MCF 10A (cell line): Measurements from ENCODE around the gene GNG4. TPM values are rescaled to one million over a fixed set of nuclear protein-coding genes. Genes with fewer than 3 reads are reported as not detected.
A peak's percentile ranks its signal among the peaks of the same experiment; 100 is the strongest.

Experiments used
- BruUV-seq: library from RNA; stranded (reverse); fragments of 400-500 nt; replicated peaks from 2 replicates; lab custom pipeline; 2021; lab: Mats Ljungman, UMichigan
- CTCF ChIA-PET: fragments of 300-600 bp; sonication (Branson Sonifier 250); formaldehyde crosslinking; extraction: SDS; loops from one replicate; lab custom pipeline; 2021; ENCODE audit warnings: antibody characterized with exemption, inconsistent platforms; lab: Yijun Ruan, JAX
- POLR2A ChIA-PET: fragments of 300-600, 350-650 bp; sonication (Branson Sonifier 250); formaldehyde crosslinking; extraction: SDS; loops from one replicate; lab custom pipeline; 2020; ENCODE audit warnings: antibody characterized with exemption, inconsistent platforms; lab: Yijun Ruan, JAX
- DNase-seq: peaks from one replicate; pipeline ENCODE4 v3.0.0-alpha.2; 2018; ENCODE audit not compliant: unreplicated experiment
- H3K27ac Mint-ChIP-seq: one replicate; pipeline ENCODE4 v1.8.0; 2022; ENCODE audit warnings: mild to moderate bottlenecking, low read depth, mixed read lengths; ENCODE audit not compliant: unreplicated experiment
- H3K27me3 Mint-ChIP-seq: one replicate; pipeline ENCODE4 v1.8.0; 2022; ENCODE audit warnings: mixed read lengths; ENCODE audit not compliant: insufficient read depth, unreplicated experiment
- H3K36me3 Mint-ChIP-seq: one replicate; pipeline ENCODE4 v1.8.0; 2022; ENCODE audit warnings: mild to moderate bottlenecking, moderate library complexity, mixed read lengths; ENCODE audit not compliant: insufficient read depth, unreplicated experiment
- H3K4me1 Mint-ChIP-seq: one replicate; pipeline ENCODE4 v1.8.0; 2022; ENCODE audit warnings: mixed read lengths; ENCODE audit not compliant: insufficient read depth, unreplicated experiment
- H3K4me3 Mint-ChIP-seq: one replicate; pipeline ENCODE4 v1.8.0; 2022; ENCODE audit warnings: mild to moderate bottlenecking, moderate library complexity, mixed read lengths; ENCODE audit not compliant: unreplicated experiment
- H3K9me3 Mint-ChIP-seq: one replicate; pipeline ENCODE4 v1.8.0; 2022; ENCODE audit warnings: mixed read lengths; ENCODE audit not compliant: unreplicated experiment
- intact Hi-C: fragments of 100-400 bp; cut with micrococcal nuclease; formaldehyde crosslinking; loops from 2 replicates; pipeline ENCODE4 v1.14.1; 2022
- total RNA-seq: library from RNA; stranded (reverse); gene quantifications from 2 replicates; pipeline ENCODE4 v1.2.3, GENCODE V29; 2022
- TF ChIP-seq, protein P1 (sequence below): fragments of 200-600 bp; IDR thresholded peaks from one replicate; pipeline ENCODE4 v1.8.0; 2022; ENCODE audit warnings: antibody characterized with exemption, mild to moderate bottlenecking; ENCODE audit not compliant: unreplicated experiment

Gene GNG4
- total RNA-seq, 1 experiment from 2014 or later = 3.0 TPM

DNA sequence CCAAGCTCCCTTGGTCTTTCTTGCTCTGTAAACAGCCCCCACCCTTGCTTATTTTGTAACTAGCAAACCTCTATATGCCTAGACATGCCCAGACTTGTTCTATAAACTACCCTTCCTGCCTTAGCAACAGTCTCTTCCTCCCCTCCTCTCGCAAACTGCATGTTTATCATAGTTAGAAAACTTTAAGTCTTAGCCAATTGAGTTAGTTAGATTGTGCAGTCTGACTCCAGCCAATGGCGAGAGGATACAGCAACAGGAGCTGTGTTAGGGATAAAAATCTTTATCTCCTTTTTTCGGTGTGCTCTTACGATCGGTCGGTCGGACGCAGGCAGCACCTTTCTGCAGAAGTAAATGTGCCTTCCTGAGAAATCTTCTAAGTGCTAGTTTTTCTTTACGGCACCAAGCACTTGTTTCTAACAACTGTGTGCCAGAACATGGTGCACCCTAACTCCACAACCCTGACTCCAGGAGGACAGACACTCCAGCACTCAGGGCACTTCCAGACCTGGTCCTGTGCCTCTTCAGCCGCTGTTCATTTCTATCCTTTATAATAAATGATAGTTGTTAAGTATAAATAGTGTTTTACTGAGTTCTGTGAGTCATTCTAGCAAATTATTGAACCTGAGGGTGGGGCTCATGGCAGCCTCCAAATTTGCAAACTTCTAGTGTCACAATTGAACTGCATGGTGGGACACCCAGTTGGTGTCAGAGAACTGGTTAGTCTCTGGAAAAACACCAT is 25.7 kb upstream of the GNG4 start:
- Mint-ChIP-seq H3K4me3 (no peak overlapping the region), H3K9me3 (peaks cover 46% of the 10 kb centered on the region), H3K27ac (peak overlapping the region; percentile 87), H3K36me3 (peaks cover 35% of the 10 kb centered on the region), H3K4me1 (peaks cover 6% of the 10 kb centered on the region), H3K27me3 (no peaks in the 10 kb centered on the region)
- ChIA-PET POLR2A (interaction anchor here (1.1 kb wide), 1 partner anchor 34 kb away, joined by 4 read pairs; no protein-coding TSS in a partner anchor), CTCF (interaction anchor here (0.6 to 0.7 kb wide), 2 partner anchors 107 to 579 kb away, joined by 3 to 5 read pairs; no protein-coding TSS in a partner anchor)
- DNase-seq = peak; percentile 65
- intact Hi-C loops = no loop called here
- BruUV-seq = no TSS peak
- TF ChIP-seq, protein P1, sequence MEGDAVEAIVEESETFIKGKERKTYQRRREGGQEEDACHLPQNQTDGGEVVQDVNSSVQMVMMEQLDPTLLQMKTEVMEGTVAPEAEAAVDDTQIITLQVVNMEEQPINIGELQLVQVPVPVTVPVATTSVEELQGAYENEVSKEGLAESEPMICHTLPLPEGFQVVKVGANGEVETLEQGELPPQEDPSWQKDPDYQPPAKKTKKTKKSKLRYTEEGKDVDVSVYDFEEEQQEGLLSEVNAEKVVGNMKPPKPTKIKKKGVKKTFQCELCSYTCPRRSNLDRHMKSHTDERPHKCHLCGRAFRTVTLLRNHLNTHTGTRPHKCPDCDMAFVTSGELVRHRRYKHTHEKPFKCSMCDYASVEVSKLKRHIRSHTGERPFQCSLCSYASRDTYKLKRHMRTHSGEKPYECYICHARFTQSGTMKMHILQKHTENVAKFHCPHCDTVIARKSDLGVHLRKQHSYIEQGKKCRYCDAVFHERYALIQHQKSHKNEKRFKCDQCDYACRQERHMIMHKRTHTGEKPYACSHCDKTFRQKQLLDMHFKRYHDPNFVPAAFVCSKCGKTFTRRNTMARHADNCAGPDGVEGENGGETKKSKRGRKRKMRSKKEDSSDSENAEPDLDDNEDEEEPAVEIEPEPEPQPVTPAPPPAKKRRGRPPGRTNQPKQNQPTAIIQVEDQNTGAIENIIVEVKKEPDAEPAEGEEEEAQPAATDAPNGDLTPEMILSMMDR = no peak

DNA sequence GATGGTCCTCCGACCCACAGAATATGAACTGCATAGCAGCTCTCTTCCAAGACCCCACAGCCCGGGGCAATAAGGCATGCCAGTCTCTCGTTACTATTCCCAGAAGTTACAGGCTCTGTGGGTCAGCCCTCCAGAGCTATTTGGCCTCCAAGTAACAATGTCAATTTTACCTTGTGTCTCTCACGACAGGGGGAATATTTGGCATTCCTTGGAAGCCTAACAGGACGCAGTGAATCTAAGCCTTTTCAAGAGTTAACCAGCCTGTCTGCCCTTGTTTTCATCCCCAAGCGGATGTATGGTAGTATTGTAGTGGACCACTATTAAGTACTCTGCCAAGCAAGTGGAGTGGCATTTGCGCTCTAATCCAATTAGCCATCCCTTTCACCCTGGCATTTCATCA is 24.4 kb upstream of the GNG4 start:
- intact Hi-C loops = no loop called here
- TF ChIP-seq, protein P1 = no peak
- no TSS peak for BruUV-seq
- CTCF ChIA-PET = interaction anchor here (0.7 kb wide), 1 partner anchor 59 kb away, joined by 6 read pairs; no protein-coding TSS in a partner anchor
- Mint-ChIP-seq H3K27me3 (no peaks in the 10 kb centered on the region), H3K4me1 (peaks cover 6% of the 10 kb centered on the region), H3K4me3 (no peak overlapping the region), H3K9me3 (peaks cover 53% of the 10 kb centered on the region), H3K27ac (peak overlapping the region; percentile 87), H3K36me3 (peaks cover 40% of the 10 kb centered on the region)
- no peak for DNase-seq
- POLR2A ChIA-PET = interaction anchor here (0.6 to 1.1 kb wide), 3 partner anchors 16 to 168 kb away, joined by 3 to 4 read pairs (median 4); no protein-coding TSS in a partner anchor

DNA sequence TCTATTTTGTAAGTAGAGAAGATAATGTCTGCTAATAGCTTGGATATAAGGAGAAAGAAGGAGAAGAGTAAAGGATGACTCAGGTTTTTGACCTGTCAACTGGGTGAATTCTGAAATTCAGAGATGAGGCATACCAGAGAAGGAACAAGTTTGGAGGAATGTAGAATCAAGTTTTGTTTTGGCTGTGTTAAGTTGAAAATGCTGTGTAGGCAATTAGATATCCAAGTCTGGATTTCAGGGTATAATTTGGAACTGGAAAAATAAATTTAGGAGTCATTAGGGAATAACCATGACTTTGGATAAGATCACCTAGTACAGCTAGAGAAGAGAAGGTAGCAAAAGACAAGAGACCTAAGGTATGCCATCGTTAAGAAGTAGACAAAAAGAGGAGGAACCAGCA is 22.4 kb upstream of the GNG4 start:
- CTCF ChIA-PET = no interaction called here
- Mint-ChIP-seq H3K9me3 (peaks cover 53% of the 10 kb centered on the region), H3K27ac (peak overlapping the region; percentile 0), H3K4me3 (no peak overlapping the region), H3K27me3 (no peaks in the 10 kb centered on the region), H3K4me1 (peaks cover 6% of the 10 kb centered on the region), H3K36me3 (peaks cover 40% of the 10 kb centered on the region)
- no peak for DNase-seq
- no TSS peak for BruUV-seq
- intact Hi-C loops = no loop called here
- TF ChIP-seq, protein P1 = no peak
- POLR2A ChIA-PET = interaction anchor here (0.8 to 1.5 kb wide), 2 partner anchors 13 to 168 kb away, joined by 3 to 4 read pairs; partner anchors contain the start of gene B3GALNT2

DNA sequence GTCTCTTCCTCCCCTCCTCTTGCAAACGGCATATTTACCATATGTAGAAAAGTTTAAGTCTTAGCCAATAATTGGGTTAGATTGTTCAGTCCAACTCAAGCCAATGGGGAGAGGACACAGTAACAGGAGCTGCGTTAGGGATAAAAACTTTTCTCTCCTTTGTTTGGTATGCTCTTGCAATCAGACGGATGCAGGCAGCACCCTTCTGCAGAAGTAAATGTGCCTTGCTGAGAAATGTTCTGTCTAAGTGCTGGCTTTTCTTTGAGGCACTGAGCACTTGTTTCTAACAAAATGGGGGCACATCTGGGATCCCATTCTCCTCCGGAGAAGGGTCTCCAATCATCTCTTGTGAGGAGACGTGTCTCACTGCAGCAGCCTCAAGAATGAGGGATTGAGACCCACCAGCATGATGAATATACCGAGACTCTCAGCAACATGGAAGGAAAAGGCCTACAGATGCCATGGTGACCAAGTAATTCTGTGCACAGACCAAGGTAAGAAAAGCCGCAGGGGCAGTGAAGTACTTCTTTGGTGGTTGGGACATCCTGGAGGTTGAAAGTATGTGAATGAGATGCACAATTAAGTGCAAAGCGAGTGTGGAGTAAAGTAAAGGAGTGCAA is 20.7 kb upstream of the GNG4 start:
- no TSS peak for BruUV-seq
- H3K36me3 Mint-ChIP-seq = peaks cover 27% of the 10 kb centered on the region
- ChIA-PET POLR2A (no interaction called here), CTCF (interaction anchor here (1.3 kb wide), 1 partner anchor 9 kb away, joined by 5 read pairs; no protein-coding TSS in a partner anchor)
- no peak overlapping the region for H3K4me3 Mint-ChIP-seq
- intact Hi-C loops = no loop called here
- peak overlapping the region; percentile 24 for H3K27ac Mint-ChIP-seq
- DNase-seq = no peak
- H3K27me3 Mint-ChIP-seq = no peaks in the 10 kb centered on the region
- peaks cover 51% of the 10 kb centered on the region for H3K9me3 Mint-ChIP-seq
- peaks cover 5% of the 10 kb centered on the region for H3K4me1 Mint-ChIP-seq
- TF ChIP-seq, protein P1 = no peak
